PC-9 (cell line): ENCODE results near the gene CHRNE. TPM values are rescaled to one million over a fixed set of nuclear protein-coding genes. Genes with fewer than 3 reads are reported as not detected.

Experiments
- BruUV-seq: library from RNA; stranded (reverse); fragments of 400-500 nt; replicated peaks from 2 replicates; lab custom pipeline; 2021; lab: Mats Ljungman, UMichigan
- CTCF ChIA-PET: fragments of 300-600 bp; sonication (Branson Sonifier 250); formaldehyde crosslinking; loops from one replicate; lab custom pipeline; 2022; ENCODE audit warnings: antibody characterized with exemption; lab: Charles Lee
- POLR2A ChIA-PET: fragments of 300-600 bp; sonication (Branson Sonifier 250); formaldehyde crosslinking; loops from one replicate; lab custom pipeline; 2022; ENCODE audit warnings: antibody characterized with exemption; ENCODE audit not compliant: unreplicated experiment; lab: Charles Lee
- DNase-seq, 2 experiments: peaks; one replicate each; pipeline versions ENCODE4 v3.0.0 to v3.0.0-alpha.2; 2015 to 2022; ENCODE audit warnings: mixed read lengths in 1 of 2
- H2AFZ ChIP-seq: fragments of 200-600 bp; sonication (generic); 2 replicates; pipeline ENCODE4 v1.8.1; 2017; ENCODE audit warnings: antibody characterized with exemption
- H3F3A ChIP-seq: fragments of 200-600 bp; sonication (generic); 2 replicates; pipeline ENCODE4 v1.8.1; 2017; ENCODE audit warnings: antibody characterized with exemption, mild to moderate bottlenecking, low read depth; ENCODE audit not compliant: insufficient read depth
- H3K27ac ChIP-seq: fragments of 200-600 bp; sonication (generic); 2 replicates; pipeline ENCODE4 v1.6.1; 2016; ENCODE audit warnings: mixed run types
- H3K27me3 ChIP-seq: fragments of 200-600 bp; sonication (generic); 2 replicates; pipeline ENCODE4 v1.6.1; 2016; ENCODE audit warnings: low read depth, mixed run types; ENCODE audit not compliant: insufficient read depth
- H3K36me3 ChIP-seq: fragments of 200-600 bp; sonication (generic); 2 replicates; pipeline ENCODE4 v1.6.1; 2016; ENCODE audit warnings: low read depth, mixed run types
- H3K4me1 ChIP-seq: fragments of 200-600 bp; sonication (generic); replicated peaks from 2 replicates; pipeline ENCODE4 v1.6.1; 2016; ENCODE audit warnings: mixed run types; ENCODE audit not compliant: insufficient read depth
- H3K4me2 ChIP-seq: fragments of 200-600 bp; sonication (generic); 2 replicates; pipeline ENCODE4 v1.6.1; 2017; ENCODE audit warnings: mixed run types
- H3K4me3 ChIP-seq: fragments of 200-600 bp; sonication (generic); 2 replicates; pipeline ENCODE4 v1.6.1; 2016; ENCODE audit warnings: mixed run types
- H3K79me2 ChIP-seq: fragments of 200-600 bp; sonication (generic); 2 replicates; pipeline ENCODE4 v1.6.1; 2017; ENCODE audit warnings: low read depth, mixed run types
- H3K9me2 ChIP-seq: fragments of 200-600 bp; sonication (generic); 2 replicates; pipeline ENCODE4 v1.8.1; 2017; ENCODE audit warnings: mild to moderate bottlenecking; ENCODE audit not compliant: insufficient read depth
- H3K9me3 ChIP-seq: fragments of 200-600 bp; sonication (generic); 2 replicates; pipeline ENCODE4 v1.8.1; 2016; ENCODE audit warnings: low read depth; ENCODE audit not compliant: insufficient read depth
- H4K20me1 ChIP-seq: fragments of 200-600 bp; sonication (generic); 2 replicates; pipeline ENCODE4 v1.8.1; 2017; ENCODE audit not compliant: insufficient read depth
- EZH2 ChIP-seq: fragments of 200-600 bp; sonication (generic); IDR thresholded peaks from 2 replicates; pipeline ENCODE4 v1.8.0; 2017; ENCODE audit warnings: antibody characterized with exemption, low read depth
- intact Hi-C: fragments of 100-400 bp; cut with micrococcal nuclease; formaldehyde crosslinking; loops from one replicate; pipeline ENCODE4 v1.10.0; 2022; ENCODE audit not compliant: unreplicated experiment
- total RNA-seq: library from RNA; stranded (reverse); gene quantifications from 2 replicates; pipeline ENCODE4 v1.2.3, GENCODE V29; 2021
- TF ChIP-seq, protein P1 (sequence below): fragments of 200-600 bp; sonication (generic); conservative IDR thresholded peaks from 2 replicates; pipeline ENCODE4 v1.6.1; 2017; ENCODE audit warnings: mixed run types, antibody characterized with exemption, mild to moderate bottlenecking, moderate library complexity

Gene CHRNE
- total RNA-seq, 1 experiment from 2014 or later, result 0.24 TPM

- Histone ChIP-seq H3K4me2 (peak overlapping the region; percentile 70), H3K4me3 (peak overlapping the region; percentile 11; the same call in 1 of the 2 replicates), H3K27me3 (no peaks in the 10 kb centered on the region), H3K4me1 (peaks cover 63% of the 10 kb centered on the region), H3K36me3 (no peaks in the 10 kb centered on the region), H3K9me3 (no peaks in the 10 kb centered on the region), H2AFZ (no peak overlapping the region), H4K20me1 (no peaks in the 10 kb centered on the region), H3K27ac (peak overlapping the region; percentile 94), H3K9me2 (no peaks in the 10 kb centered on the region), H3K79me2 (peaks cover 72% of the 10 kb centered on the region), H3F3A (peaks cover 57% of the 10 kb centered on the region)
- ChIA-PET CTCF (interaction anchor here (0.6 to 1.7 kb wide), 2 partner anchors 60 to 173 kb away, joined by 3 to 7 read pairs; no protein-coding TSS in a partner anchor), POLR2A (interaction anchor here (0.6 kb wide), 1 partner anchor 14 kb away, joined by 3 read pairs; no protein-coding TSS in a partner anchor)
- no TSS peak for BruUV-seq
- intact Hi-C loops, result no loop called here
- TF ChIP-seq EZH2, result no peak
- TF ChIP-seq, protein P1, sequence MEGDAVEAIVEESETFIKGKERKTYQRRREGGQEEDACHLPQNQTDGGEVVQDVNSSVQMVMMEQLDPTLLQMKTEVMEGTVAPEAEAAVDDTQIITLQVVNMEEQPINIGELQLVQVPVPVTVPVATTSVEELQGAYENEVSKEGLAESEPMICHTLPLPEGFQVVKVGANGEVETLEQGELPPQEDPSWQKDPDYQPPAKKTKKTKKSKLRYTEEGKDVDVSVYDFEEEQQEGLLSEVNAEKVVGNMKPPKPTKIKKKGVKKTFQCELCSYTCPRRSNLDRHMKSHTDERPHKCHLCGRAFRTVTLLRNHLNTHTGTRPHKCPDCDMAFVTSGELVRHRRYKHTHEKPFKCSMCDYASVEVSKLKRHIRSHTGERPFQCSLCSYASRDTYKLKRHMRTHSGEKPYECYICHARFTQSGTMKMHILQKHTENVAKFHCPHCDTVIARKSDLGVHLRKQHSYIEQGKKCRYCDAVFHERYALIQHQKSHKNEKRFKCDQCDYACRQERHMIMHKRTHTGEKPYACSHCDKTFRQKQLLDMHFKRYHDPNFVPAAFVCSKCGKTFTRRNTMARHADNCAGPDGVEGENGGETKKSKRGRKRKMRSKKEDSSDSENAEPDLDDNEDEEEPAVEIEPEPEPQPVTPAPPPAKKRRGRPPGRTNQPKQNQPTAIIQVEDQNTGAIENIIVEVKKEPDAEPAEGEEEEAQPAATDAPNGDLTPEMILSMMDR, result no peak
- DNase-seq, result peak; percentile 50 to 74
Measured at GRCh38 chr17:4850246-4850645, 52.7 kb downstream of the CHRNE start.

- H3K36me3 ChIP-seq, result no peaks in the 10 kb centered on the region
- 0 out of 2 replicates have a peak, but pooled peaks cover 4% of the 10 kb centered on the region for H4K20me1 ChIP-seq
- H3K27me3 ChIP-seq, result no peaks in the 10 kb centered on the region
- no peak overlapping the region for H2AFZ ChIP-seq
- no TSS peak for BruUV-seq
- CTCF ChIA-PET, result interaction anchor here (0.6 to 1.7 kb wide), 3 partner anchors 9 to 352 kb away, joined by 3 to 7 read pairs (median 4); no protein-coding TSS in a partner anchor
- TF ChIP-seq, protein P1, result no peak
- no peak for TF ChIP-seq EZH2
- peaks cover 63% of the 10 kb centered on the region for H3K4me1 ChIP-seq
- intact Hi-C loops, result loop anchor here (1.0 to 5.0 kb wide), 2 partner anchors 15 to 52 kb away; partner anchors contain the start of gene PSMB6
- H3K79me2 ChIP-seq, result peaks cover 78% of the 10 kb centered on the region
- POLR2A ChIA-PET, result interaction anchor here (0.5 to 0.9 kb wide), 3 partner anchors 42 to 1887 kb away, joined by 3 to 6 read pairs (median 3); partner anchors contain the start of gene PLD2
- H3F3A ChIP-seq, result peaks cover 62% of the 10 kb centered on the region
- H3K9me3 ChIP-seq, result no peaks in the 10 kb centered on the region
- peak; percentile 92 to 99 for DNase-seq
- H3K9me2 ChIP-seq, result no peaks in the 10 kb centered on the region
- H3K4me2 ChIP-seq, result peak overlapping the region; percentile 70
- H3K27ac ChIP-seq, result peak overlapping the region; percentile 94
- H3K4me3 ChIP-seq, result peak overlapping the region; percentile 32; the same call in 1 of the 2 replicates
Measured at GRCh38 chr17:4849011-4849536, 53.8 kb downstream of the CHRNE start.

Other genes starting within 250 kb of the CHRNE start
- gene PELP1, start 199.0 kb downstream of the CHRNE start, total RNA-seq, result 99.6 and 106 TPM in 2 replicates
- 79.7 and 110 TPM in 2 replicates for gene ARRB2, start 192.5 kb downstream of the CHRNE start, total RNA-seq
- 19.6 and 19.7 TPM in 2 replicates for gene MED11, start 171.7 kb downstream of the CHRNE start, total RNA-seq
- gene ZMYND15, start 163.3 kb downstream of the CHRNE start, total RNA-seq, result 2.3 and 5.4 TPM in 2 replicates
- gene CXCL16, start 163.2 kb downstream of the CHRNE start, total RNA-seq, result 52.4 and 60.2 TPM in 2 replicates
- not detected in 2 replicates for gene TM4SF5, start 131.2 kb downstream of the CHRNE start, total RNA-seq
- gene VMO1, start 116.7 kb downstream of the CHRNE start, total RNA-seq, result 3.6 and 4.1 TPM in 2 replicates
- gene GLTPD2, start 114.1 kb downstream of the CHRNE start, total RNA-seq, result not detected in 2 replicates
- 214 and 326 TPM in 2 replicates for gene PSMB6, start 106.9 kb downstream of the CHRNE start, total RNA-seq
- 95.5 and 116 TPM in 2 replicates for gene PLD2, start 95.9 kb downstream of the CHRNE start, total RNA-seq
- gene MINK1, start 69.8 kb downstream of the CHRNE start, total RNA-seq, result 160 and 190 TPM in 2 replicates
- gene C17orf107, start 3.6 kb downstream of the CHRNE start, total RNA-seq, result 2.6 and 3.1 TPM in 2 replicates
- gene GP1BA, start 29.2 kb upstream of the CHRNE start, total RNA-seq, result not detected in 2 replicates
- 50.7 and 56.2 TPM in 2 replicates for gene SLC25A11, start 36.9 kb upstream of the CHRNE start, total RNA-seq
- gene RNF167, start 37.2 kb upstream of the CHRNE start, total RNA-seq, result 122 and 135 TPM in 2 replicates
- gene PFN1, start 45.4 kb upstream of the CHRNE start, total RNA-seq, result 1,101 and 1,459 TPM in 2 replicates
- 29.0 and 37.2 TPM in 2 replicates for gene ENO3, start 48.0 kb upstream of the CHRNE start, total RNA-seq
- 40.3 and 40.4 TPM in 2 replicates for gene SPAG7, start 64.7 kb upstream of the CHRNE start, total RNA-seq
- 49.2 and 51.1 TPM in 2 replicates for gene CAMTA2, start 84.6 kb upstream of the CHRNE start, total RNA-seq
- gene INCA1, start 94.4 kb upstream of the CHRNE start, total RNA-seq, result 2.9 and 3.7 TPM in 2 replicates
- 215 and 217 TPM in 2 replicates for gene KIF1C, start 94.9 kb upstream of the CHRNE start, total RNA-seq
- gene SLC52A1, start 132.3 kb upstream of the CHRNE start, total RNA-seq, result 0.28 and 0.48 TPM in 2 replicates
- gene ZFP3, start 175.4 kb upstream of the CHRNE start, total RNA-seq, result 2.3 and 4.5 TPM in 2 replicates
- gene ZNF232, start 208.8 kb upstream of the CHRNE start, total RNA-seq, result 10.3 TPM in 2 replicates
- gene USP6, start 212.9 kb upstream of the CHRNE start, total RNA-seq, result 0.11 TPM in 1 of 2 replicates, not detected in the other